Esophagus muscularis mucosa (tissue), 3 donors: Measurements from ENCODE around the gene MBD3L3.
"Not testable (repeated sequence)": the region's sequence is repeated elsewhere in the genome, so short reads cannot be mapped to it uniquely, and the experiment has no call there.

Source experiments
- CTCF ChIP-seq, 3 experiments: fragments of 200-600 bp in 2 of 3; fragments of 450-650 bp in 1 of 3; sonication (generic) in 2 of 3; IDR thresholded peaks; one replicate each; pipeline ENCODE4 v1.5.1; 2017 to 2019; ENCODE audit warnings: antibody characterized with exemption in 3 of 3, mild to moderate bottlenecking in 2 of 3, moderate library complexity in 1 of 3
- POLR2A ChIP-seq: fragments of 450-650 bp; IDR thresholded peaks from one replicate; pipeline ENCODE4 v1.6.1; 2017; ENCODE audit warnings: antibody characterized with exemption, moderate library complexity, mild to moderate bottlenecking, low read depth

GRCh38 chr19:7028790-7029189, 29.7 kb downstream of the MBD3L3 start:
- not testable (repeated sequence) for TF ChIP-seq POLR2A; CTCF (IDR thresholded peaks at IDR 0.05)
